Natural killer cell (primary cell): ENCODE data around the gene DHRS1. TPM values are rescaled to one million over a fixed set of nuclear protein-coding genes. Genes with fewer than 3 reads are reported as not detected.

ENCODE experiments used
- ATAC-seq, 3 donors: fragments of 150-1000 bp in 2 of 3; fragments of 200-7000 bp in 1 of 3; cut with Tn5 transposase; 1 replicate in 1 of 3; 2 replicates in 2 of 3; pipeline ENCODE4 v1.10.0; 2021; ENCODE audit warnings: mild to moderate bottlenecking in 2 of 3, moderate library complexity in 2 of 3
- DNase-seq, 2 donors: peaks; one replicate each; pipeline versions ENCODE4 v3.0.0 to v3.0.0-alpha.2; 2013 to 2021; ENCODE audit warnings: mixed read lengths in 1 of 2
- H3K27ac ChIP-seq: one replicate; pipeline ENCODE4 v1.5.1; 2013; ENCODE audit warnings: mild to moderate bottlenecking, low read length
- H3K27me3 ChIP-seq: one replicate; pipeline ENCODE4 v1.6.1; 2013; ENCODE audit warnings: low read length; ENCODE audit not compliant: control insufficient read depth, insufficient read depth
- H3K36me3 ChIP-seq: one replicate; pipeline ENCODE4 v1.6.1; 2013; ENCODE audit warnings: low read length; ENCODE audit not compliant: control insufficient read depth, insufficient read depth
- H3K4me1 ChIP-seq: one replicate; pipeline ENCODE4 v1.6.1; 2013; ENCODE audit warnings: low read length; ENCODE audit not compliant: control insufficient read depth, insufficient read depth
- H3K4me3 ChIP-seq: one replicate; pipeline ENCODE4 v1.5.1; 2013; ENCODE audit warnings: low read length
- H3K9me3 ChIP-seq: one replicate; pipeline ENCODE4 v1.6.1; 2013; ENCODE audit warnings: low read length; ENCODE audit not compliant: control insufficient read depth, insufficient read depth
- H3K27ac Mint-ChIP-seq, 2 donors: one replicate each; pipeline ENCODE4 v1.8.0; 2022; ENCODE audit warnings: mild to moderate bottlenecking in 2 of 2, mixed read lengths in 2 of 2, moderate library complexity in 1 of 2
- H3K27me3 Mint-ChIP-seq, 2 donors: one replicate each; pipeline ENCODE4 v1.8.0; 2022; ENCODE audit warnings: low read depth in 2 of 2, mixed read lengths in 2 of 2
- H3K36me3 Mint-ChIP-seq: one replicate; pipeline ENCODE4 v1.8.0; 2022; ENCODE audit warnings: mixed read lengths
- H3K4me1 Mint-ChIP-seq, 2 donors: one replicate each; pipeline ENCODE4 v1.8.0; 2022; ENCODE audit warnings: mixed read lengths in 2 of 2
- H3K4me3 Mint-ChIP-seq: one replicate; pipeline ENCODE4 v1.8.0; 2022; ENCODE audit warnings: mild to moderate bottlenecking, moderate library complexity, mixed read lengths
- H3K9me3 Mint-ChIP-seq, 2 donors: one replicate each; pipeline ENCODE4 v1.8.0; 2022; ENCODE audit warnings: mixed read lengths in 2 of 2
- CTCF ChIP-seq: fragments of 200-600 bp; IDR thresholded peaks from one replicate; pipeline ENCODE4 v1.8.0; 2022; ENCODE audit warnings: antibody characterized with exemption
- WGBS: methylation state at CpG from one replicate; pipeline ENCODE4 v1.1.7; 2013; ENCODE audit warnings: missing lambda C conversion rate; ENCODE audit not compliant: insufficient coverage; 5-methylcytosine and 5-hydroxymethylcytosine counted together
- intact Hi-C: fragments of 100-400 bp; cut with micrococcal nuclease; formaldehyde crosslinking; loops from one replicate; pipeline ENCODE4 v1.14.2; 2022
- total RNA-seq, 4 donors: library from RNA; stranded (reverse); fragments of 120-200 nt in 1 of 4; gene quantifications; one replicate each; pipeline versions ENCODE4 v1.2.3 to v1.2.4, GENCODE V29; 2013 to 2022

DHRS1 gene
- total RNA-seq, 3 donors from 2014 or later (not counting 1 experiment from before 2014, with no cell fraction given) = 39.8 to 59.0 (median 43.3) TPM

- intact Hi-C loops = no loop called here
- Histone ChIP-seq H3K36me3 (no peaks in the 10 kb centered on the region), H3K4me3 (no peak overlapping the region), H3K27ac (no peak overlapping the region), H3K4me1 (peaks cover 30% of the 10 kb centered on the region), H3K9me3 (no peaks in the 10 kb centered on the region), H3K27me3 (peaks cover 2% of the 10 kb centered on the region)
- no peak overlapping the region for H3K4me3 Mint-ChIP-seq
- H3K36me3 Mint-ChIP-seq = no peaks in the 10 kb centered on the region
- H3K4me1 Mint-ChIP-seq = peaks cover 12 to 20% of the 10 kb centered on the region in 2 donors
- H3K27me3 Mint-ChIP-seq = peaks cover 0 to 8% of the 10 kb centered on the region in 2 donors
- DNase-seq = no peak
- no peaks in the 10 kb centered on the region for H3K9me3 Mint-ChIP-seq
- no peak for TF ChIP-seq CTCF
- no peak for ATAC-seq
- 76% methylated on average over 3 of the region's 3 CpGs for WGBS
- H3K27ac Mint-ChIP-seq = no peak overlapping the region
Observed at GRCh38 chr14:24323341-24323740, 23.8 kb upstream of the DHRS1 start.

- intact Hi-C loops = no loop called here
- WGBS = 94% methylated on average over 10 of the region's 10 CpGs
- H3K27ac Mint-ChIP-seq = no peak overlapping the region
- H3K4me1 ChIP-seq = peaks cover 25% of the 10 kb centered on the region
- DNase-seq (no peak), ATAC-seq (no peak)
- H3K9me3 ChIP-seq = no peaks in the 10 kb centered on the region
- peaks cover 2% of the 10 kb centered on the region for H3K27me3 ChIP-seq
- H3K4me3 Mint-ChIP-seq = no peak overlapping the region
- H3K4me1 Mint-ChIP-seq = peaks cover 7 to 18% of the 10 kb centered on the region in 2 donors
- H3K27ac ChIP-seq = no peak overlapping the region
- peaks cover 0 to 8% of the 10 kb centered on the region in 2 donors for H3K27me3 Mint-ChIP-seq
- H3K9me3 Mint-ChIP-seq = no peaks in the 10 kb centered on the region
- no peaks in the 10 kb centered on the region for H3K36me3 Mint-ChIP-seq
- no peak for TF ChIP-seq CTCF
- no peak overlapping the region for H3K4me3 ChIP-seq
- H3K36me3 ChIP-seq = no peaks in the 10 kb centered on the region
Observed at GRCh38 chr14:24322672-24323071, 23.1 kb upstream of the DHRS1 start.

- H3K36me3 Mint-ChIP-seq = no peaks in the 10 kb centered on the region
- no peak overlapping the region for H3K4me3 ChIP-seq
- no peaks in the 10 kb centered on the region for H3K9me3 Mint-ChIP-seq
- peaks cover 2% of the 10 kb centered on the region for H3K27me3 ChIP-seq
- H3K36me3 ChIP-seq = no peaks in the 10 kb centered on the region
- H3K4me1 Mint-ChIP-seq = peaks cover 7 to 14% of the 10 kb centered on the region in 2 donors
- H3K27ac Mint-ChIP-seq = no peak overlapping the region
- peaks cover 0 to 8% of the 10 kb centered on the region in 2 donors for H3K27me3 Mint-ChIP-seq
- no peaks in the 10 kb centered on the region for H3K9me3 ChIP-seq
- DNase-seq (no peak), ATAC-seq (no peak)
- H3K4me3 Mint-ChIP-seq = no peak overlapping the region
- 94% methylated on average over 13 of the region's 14 CpGs for WGBS
- intact Hi-C loops = no loop called here
- H3K4me1 ChIP-seq = peaks cover 13% of the 10 kb centered on the region
- H3K27ac ChIP-seq = no peak overlapping the region
- TF ChIP-seq CTCF = no peak
Observed at GRCh38 chr14:24321212-24321975, 21.8 kb upstream of the DHRS1 start.
